SK-N-SH treated with all-trans-retinoic acid at 6 μM for 48 hours (cell line): ENCODE data around the gene DENND1B.

Experiments used
- ATAC-seq: fragments of 200-7000 bp; cut with Tn5 transposase; 3 replicates; pipeline ENCODE4 v1.9.1; 2020; ENCODE audit warnings: mild to moderate bottlenecking, moderate library complexity
- ARNTL ChIP-seq: fragments of 450-650 bp; formaldehyde crosslinking; IDR thresholded peaks from 2 replicates; pipeline ENCODE4 v1.5.0; 2020; ENCODE audit warnings: low read depth, mild to moderate bottlenecking, moderate library complexity, borderline replicate concordance
- BACH2 ChIP-seq: fragments of 250-450 bp; sonication (Bioruptor Pico); IDR thresholded peaks from 2 replicates; pipeline ENCODE4 v1.9.0; 2021; ENCODE audit warnings: mild to moderate bottlenecking, borderline replicate concordance
- CSDC2 ChIP-seq: fragments of 250-450 bp; sonication (Bioruptor Pico); IDR thresholded peaks from 2 replicates; pipeline ENCODE4 v1.5.0; 2020; ENCODE audit warnings: mild to moderate bottlenecking, moderate library complexity
- ISL1 ChIP-seq: fragments of 250-450 bp; sonication (Bioruptor Pico); IDR thresholded peaks from 2 replicates; pipeline ENCODE4 v2.1.2; 2022; ENCODE audit warnings: mild to moderate bottlenecking, moderate library complexity
- OSR1 ChIP-seq: fragments of 250-450 bp; sonication (Bioruptor Pico); IDR thresholded peaks from 2 replicates; pipeline ENCODE4 v1.8.0; 2022; ENCODE audit warnings: moderate library complexity, mild to moderate bottlenecking, inconsistent platforms
- PATZ1 ChIP-seq: fragments of 250-450 bp; sonication (Bioruptor Pico); IDR thresholded peaks from 2 replicates; pipeline ENCODE4 v1.8.0; 2020; ENCODE audit warnings: mild to moderate bottlenecking, moderate library complexity, borderline replicate concordance
- PPARA ChIP-seq: fragments of 250-450 bp; sonication (Bioruptor Pico); IDR thresholded peaks from 2 replicates; pipeline ENCODE4 v1.5.0; 2020; ENCODE audit warnings: mild to moderate bottlenecking, borderline replicate concordance
- TCF4 ChIP-seq: fragments of 250-450 bp; sonication (Bioruptor Pico); IDR thresholded peaks from 2 replicates; pipeline ENCODE4 v1.8.0; 2021; ENCODE audit warnings: mild to moderate bottlenecking, moderate library complexity, borderline replicate concordance
- TOX ChIP-seq: fragments of 250-450 bp; sonication (Bioruptor Pico); IDR thresholded peaks from 2 replicates; pipeline ENCODE4 v1.8.0; 2021; ENCODE audit warnings: mild to moderate bottlenecking, moderate library complexity, borderline replicate concordance
- TSHZ2 ChIP-seq: fragments of 250-450 bp; sonication (Bioruptor Pico); IDR thresholded peaks from 2 replicates; pipeline ENCODE4 v1.5.0; 2020; ENCODE audit warnings: mild to moderate bottlenecking, moderate library complexity
- ZC3H10 ChIP-seq: fragments of 250-450 bp; sonication (Bioruptor Pico); IDR thresholded peaks from 2 replicates; pipeline ENCODE4 v1.5.1; 2021; ENCODE audit warnings: mild to moderate bottlenecking, moderate library complexity
- ZFP30 ChIP-seq: fragments of 450-650 bp; formaldehyde crosslinking; IDR thresholded peaks from 2 replicates; pipeline ENCODE4 v1.5.0; 2022; ENCODE audit warnings: mild to moderate bottlenecking, moderate library complexity
- ZNF565 ChIP-seq: fragments of 450-650 bp; formaldehyde crosslinking; conservative IDR thresholded peaks from 2 replicates; pipeline ENCODE4 v1.5.0; 2020; ENCODE audit warnings: low read depth, mild to moderate bottlenecking, moderate library complexity
- ZNF70 ChIP-seq: fragments of 450-650 bp; formaldehyde crosslinking; IDR thresholded peaks from 2 replicates; pipeline ENCODE4 v1.5.0; 2020; ENCODE audit warnings: mild to moderate bottlenecking, moderate library complexity
- ZNF8 ChIP-seq: fragments of 450-650 bp; formaldehyde crosslinking; IDR thresholded peaks from 2 replicates; pipeline ENCODE4 v1.5.0; 2020; ENCODE audit warnings: mild to moderate bottlenecking, moderate library complexity
- TF ChIP-seq, protein P1 (sequence below): fragments of 250-450 bp; sonication (Bioruptor Pico); IDR thresholded peaks from 2 replicates; pipeline ENCODE4 v1.5.1; 2020; ENCODE audit warnings: low read depth, mild to moderate bottlenecking, moderate library complexity
- TF ChIP-seq, protein P2 (sequence below): fragments of 250-450 bp; sonication (Bioruptor Pico); IDR thresholded peaks from 2 replicates; pipeline ENCODE4 v1.8.0; 2021; ENCODE audit warnings: low read depth, mild to moderate bottlenecking, moderate library complexity, borderline replicate concordance
- TF ChIP-seq, protein P3 (sequence below): fragments of 250-450 bp; sonication (Bioruptor Pico); IDR thresholded peaks from 2 replicates; pipeline ENCODE4 v1.5.1; 2021; ENCODE audit warnings: mild to moderate bottlenecking, moderate library complexity

Gene DENND1B

GRCh38 chr1:197632005-197632404 is 143.3 kb downstream of the DENND1B start:
- no peak for ATAC-seq
- TF ChIP-seq ZNF70 (CRISPR knock-in tag) (no peak), OSR1 (CRISPR knock-in tag) (no peak)

GRCh38 chr1:197622371-197622770 is 152.9 kb downstream of the DENND1B start:
- no peak for ATAC-seq
- TF ChIP-seq ARNTL (CRISPR knock-in tag) = no peak
- no peak for TF ChIP-seq TCF4 (CRISPR knock-in tag)
- TF ChIP-seq, protein P1, sequence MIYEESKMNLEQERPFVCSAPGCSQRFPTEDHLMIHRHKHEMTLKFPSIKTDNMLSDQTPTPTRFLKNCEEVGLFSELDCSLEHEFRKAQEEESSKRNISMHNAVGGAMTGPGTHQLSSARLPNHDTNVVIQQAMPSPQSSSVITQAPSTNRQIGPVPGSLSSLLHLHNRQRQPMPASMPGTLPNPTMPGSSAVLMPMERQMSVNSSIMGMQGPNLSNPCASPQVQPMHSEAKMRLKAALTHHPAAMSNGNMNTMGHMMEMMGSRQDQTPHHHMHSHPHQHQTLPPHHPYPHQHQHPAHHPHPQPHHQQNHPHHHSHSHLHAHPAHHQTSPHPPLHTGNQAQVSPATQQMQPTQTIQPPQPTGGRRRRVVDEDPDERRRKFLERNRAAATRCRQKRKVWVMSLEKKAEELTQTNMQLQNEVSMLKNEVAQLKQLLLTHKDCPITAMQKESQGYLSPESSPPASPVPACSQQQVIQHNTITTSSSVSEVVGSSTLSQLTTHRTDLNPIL (CRISPR knock-in tag) = no peak
- no peak for TF ChIP-seq ISL1 (CRISPR knock-in tag)
- no peak for TF ChIP-seq BACH2 (CRISPR knock-in tag)
- TF ChIP-seq TOX = no peak
- TF ChIP-seq CSDC2 (CRISPR knock-in tag) = no peak
- TF ChIP-seq, protein P2, sequence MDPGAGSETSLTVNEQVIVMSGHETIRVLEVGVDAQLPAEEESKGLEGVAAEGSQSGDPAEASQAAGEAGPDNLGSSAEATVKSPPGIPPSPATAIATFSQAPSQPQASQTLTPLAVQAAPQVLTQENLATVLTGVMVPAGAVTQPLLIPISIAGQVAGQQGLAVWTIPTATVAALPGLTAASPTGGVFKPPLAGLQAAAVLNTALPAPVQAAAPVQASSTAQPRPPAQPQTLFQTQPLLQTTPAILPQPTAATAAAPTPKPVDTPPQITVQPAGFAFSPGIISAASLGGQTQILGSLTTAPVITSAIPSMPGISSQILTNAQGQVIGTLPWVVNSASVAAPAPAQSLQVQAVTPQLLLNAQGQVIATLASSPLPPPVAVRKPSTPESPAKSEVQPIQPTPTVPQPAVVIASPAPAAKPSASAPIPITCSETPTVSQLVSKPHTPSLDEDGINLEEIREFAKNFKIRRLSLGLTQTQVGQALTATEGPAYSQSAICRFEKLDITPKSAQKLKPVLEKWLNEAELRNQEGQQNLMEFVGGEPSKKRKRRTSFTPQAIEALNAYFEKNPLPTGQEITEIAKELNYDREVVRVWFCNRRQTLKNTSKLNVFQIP (CRISPR knock-in tag) = no peak
- TF ChIP-seq PATZ1 (CRISPR knock-in tag) = no peak
- no peak for TF ChIP-seq ZNF8
- TF ChIP-seq ZNF565 = no peak
- no peak for TF ChIP-seq ZC3H10 (CRISPR knock-in tag)
- no peak for TF ChIP-seq ZFP30 (CRISPR knock-in tag)

GRCh38 chr1:197621761-197622160 is 153.5 kb downstream of the DENND1B start:
- ATAC-seq = no peak
- no peak for TF ChIP-seq TSHZ2 (CRISPR knock-in tag)
- no peak for TF ChIP-seq ARNTL (CRISPR knock-in tag)
- TF ChIP-seq ZNF8 = no peak
- TF ChIP-seq CSDC2 (CRISPR knock-in tag) = no peak
- TF ChIP-seq ISL1 (CRISPR knock-in tag) = no peak
- TF ChIP-seq PPARA (CRISPR knock-in tag) = no peak
- no peak for TF ChIP-seq TCF4 (CRISPR knock-in tag)

DNA sequence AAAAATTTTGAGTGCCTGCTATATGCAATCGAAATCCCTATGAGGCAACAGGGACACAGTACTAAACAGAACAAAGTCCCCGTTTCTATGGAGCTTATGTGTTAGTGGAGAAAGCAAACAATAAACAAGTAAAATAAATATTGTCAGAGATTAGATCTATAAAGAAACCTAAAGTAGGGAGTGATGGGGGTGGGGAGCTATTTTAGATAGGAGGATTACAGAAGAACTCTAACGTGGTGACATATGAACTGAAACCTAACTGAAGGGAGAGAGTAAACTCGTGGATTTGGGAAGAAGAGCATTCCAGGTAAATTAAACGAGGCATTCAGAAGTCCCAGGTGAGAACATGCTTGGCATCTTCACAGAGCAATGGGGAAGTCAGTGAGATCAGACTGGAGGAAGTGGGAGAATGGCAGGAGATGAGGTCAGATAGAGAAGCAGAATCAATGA is 154.5 kb downstream of the DENND1B start:
- ATAC-seq = no peak
- TF ChIP-seq TCF4 (CRISPR knock-in tag) (no peak), BACH2 (CRISPR knock-in tag) (no peak), TOX (no peak), ARNTL (CRISPR knock-in tag) (no peak), ISL1 (CRISPR knock-in tag) (no peak)
- TF ChIP-seq, protein P1 (CRISPR knock-in tag) = no peak
- TF ChIP-seq, protein P3, sequence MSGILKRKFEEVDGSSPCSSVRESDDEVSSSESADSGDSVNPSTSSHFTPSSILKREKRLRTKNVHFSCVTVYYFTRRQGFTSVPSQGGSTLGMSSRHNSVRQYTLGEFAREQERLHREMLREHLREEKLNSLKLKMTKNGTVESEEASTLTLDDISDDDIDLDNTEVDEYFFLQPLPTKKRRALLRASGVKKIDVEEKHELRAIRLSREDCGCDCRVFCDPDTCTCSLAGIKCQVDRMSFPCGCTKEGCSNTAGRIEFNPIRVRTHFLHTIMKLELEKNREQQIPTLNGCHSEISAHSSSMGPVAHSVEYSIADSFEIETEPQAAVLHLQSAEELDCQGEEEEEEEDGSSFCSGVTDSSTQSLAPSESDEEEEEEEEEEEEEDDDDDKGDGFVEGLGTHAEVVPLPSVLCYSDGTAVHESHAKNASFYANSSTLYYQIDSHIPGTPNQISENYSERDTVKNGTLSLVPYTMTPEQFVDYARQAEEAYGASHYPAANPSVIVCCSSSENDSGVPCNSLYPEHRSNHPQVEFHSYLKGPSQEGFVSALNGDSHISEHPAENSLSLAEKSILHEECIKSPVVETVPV (CRISPR knock-in tag) = no peak
